Muscle of leg (tissue), 11 donors: ENCODE results near the gene DTNB. TPM values are rescaled to one million over a fixed set of nuclear protein-coding genes. Genes with fewer than 3 reads are reported as not detected.

Experiments
- DNase-seq: peaks from one replicate; pipeline ENCODE4 v3.0.0; 2013
- H3K27ac ChIP-seq: one replicate; pipeline ENCODE4 v1.5.1; 2013; ENCODE audit warnings: mild to moderate bottlenecking, low read length, control low read depth
- H3K27me3 ChIP-seq: one replicate; pipeline ENCODE4 v1.6.1; 2013; ENCODE audit warnings: low read length; ENCODE audit not compliant: control insufficient read depth, insufficient read depth
- H3K36me3 ChIP-seq: one replicate; pipeline ENCODE4 v1.6.1; 2013; ENCODE audit warnings: low read length; ENCODE audit not compliant: control insufficient read depth, insufficient read depth
- H3K4me1 ChIP-seq: one replicate; pipeline ENCODE4 v1.6.1; 2013; ENCODE audit warnings: low read length; ENCODE audit not compliant: control insufficient read depth, insufficient read depth
- H3K4me3 ChIP-seq: one replicate; pipeline ENCODE4 v1.5.1; 2013; ENCODE audit warnings: low read length, control low read depth
- H3K9me3 ChIP-seq: replicated peaks from 2 replicates; pipeline ENCODE4 v1.6.1; 2013; ENCODE audit warnings: low read depth, low read length; ENCODE audit not compliant: control insufficient read depth
- WGBS: methylation state at CpG from one replicate; pipeline ENCODE4 v1.1.5; 2013; ENCODE audit warnings: missing lambda C conversion rate; ENCODE audit not compliant: insufficient coverage; 5-methylcytosine and 5-hydroxymethylcytosine counted together
- polyA plus RNA-seq, 8 donors: library from polyadenylated mRNA; unstranded; fragments of 120-200 nt; gene quantifications; one replicate each; pipeline versions ENCODE4 v1.2.1 to v1.2.3, GENCODE V29; 2013; ENCODE audit warnings: inconsistent platforms in 1 of 8, low replicate concordance in 1 of 8; ENCODE audit not compliant: insufficient read length in 8 of 8, insufficient read depth in 1 of 8
- total RNA-seq: library from RNA; stranded (reverse); fragments of 120-200 nt; gene quantifications from one replicate; pipeline ENCODE4 v1.2.4, GENCODE V29; 2013

Gene DTNB
- total and polyA plus RNA-seq, 9 donors, result 3.7 to 6.7 (median 5.3) TPM

- no peak for DNase-seq
- no peak overlapping the region for H3K4me3 ChIP-seq
- peaks cover 48% of the 10 kb centered on the region for H3K4me1 ChIP-seq
- H3K36me3 ChIP-seq, result no peaks in the 10 kb centered on the region
- H3K27me3 ChIP-seq, result no peaks in the 10 kb centered on the region
- H3K27ac ChIP-seq, result no peak overlapping the region
- no peaks in the 10 kb centered on the region for H3K9me3 ChIP-seq
- 85% methylated on average over 18 of the region's 27 CpGs for WGBS
These were observed 301.8 kb downstream of the DTNB start for GRCh38 chr2:25371253-25372241.

- H3K4me3 ChIP-seq, result no peak overlapping the region
- H3K36me3 ChIP-seq, result no peaks in the 10 kb centered on the region
- peaks cover 43% of the 10 kb centered on the region for H3K4me1 ChIP-seq
- H3K27ac ChIP-seq, result no peak overlapping the region
- H3K9me3 ChIP-seq, result no peaks in the 10 kb centered on the region
- 80% methylated on average over 2 of the region's 5 CpGs for WGBS
- no peak for DNase-seq
- no peaks in the 10 kb centered on the region for H3K27me3 ChIP-seq
These were observed 303.5 kb downstream of the DTNB start for GRCh38 chr2:25369876-25370275.

- Histone ChIP-seq H3K27ac (no peak overlapping the region), H3K4me1 (peaks cover 43% of the 10 kb centered on the region), H3K9me3 (no peaks in the 10 kb centered on the region), H3K36me3 (no peaks in the 10 kb centered on the region), H3K4me3 (no peak overlapping the region), H3K27me3 (no peaks in the 10 kb centered on the region)
- no peak for DNase-seq
- WGBS, result 50% methylated on average over 2 of the region's 4 CpGs
These were observed 303.9 kb downstream of the DTNB start for GRCh38 chr2:25369439-25369838.

GRCh38 chr2:25368660-25369059 lies 304.7 kb downstream of the DTNB start:
- H3K4me3 ChIP-seq, result no peak overlapping the region
- peak; percentile 94 for DNase-seq
- H3K27ac ChIP-seq, result peak overlapping the region; percentile 69
- 20% methylated on average over 4 of the region's 4 CpGs for WGBS
- no peaks in the 10 kb centered on the region for H3K36me3 ChIP-seq
- H3K9me3 ChIP-seq, result no peaks in the 10 kb centered on the region
- H3K4me1 ChIP-seq, result peaks cover 38% of the 10 kb centered on the region
- no peaks in the 10 kb centered on the region for H3K27me3 ChIP-seq

- peak overlapping the region; percentile 67 for H3K27ac ChIP-seq
- H3K4me1 ChIP-seq, result peaks cover 29% of the 10 kb centered on the region
- DNase-seq, result peak; percentile 76
- no peaks in the 10 kb centered on the region for H3K9me3 ChIP-seq
- no peak overlapping the region for H3K4me3 ChIP-seq
- no peaks in the 10 kb centered on the region for H3K36me3 ChIP-seq
- H3K27me3 ChIP-seq, result no peaks in the 10 kb centered on the region
- WGBS, result 75% methylated on average over 8 of the region's 9 CpGs
These were observed 306.1 kb downstream of the DTNB start for GRCh38 chr2:25367296-25367695.

GRCh38 chr2:25366629-25367028 lies 306.7 kb downstream of the DTNB start:
- peaks cover 29% of the 10 kb centered on the region for H3K4me1 ChIP-seq
- WGBS, result 50% methylated on average over 1 of the region's 4 CpGs
- H3K27me3 ChIP-seq, result no peaks in the 10 kb centered on the region
- H3K9me3 ChIP-seq, result no peaks in the 10 kb centered on the region
- H3K4me3 ChIP-seq, result no peak overlapping the region
- no peaks in the 10 kb centered on the region for H3K36me3 ChIP-seq
- DNase-seq, result no peak
- no peak overlapping the region for H3K27ac ChIP-seq

- no peaks in the 10 kb centered on the region for H3K27me3 ChIP-seq
- H3K4me3 ChIP-seq, result no peak overlapping the region
- no peaks in the 10 kb centered on the region for H3K36me3 ChIP-seq
- peaks cover 32% of the 10 kb centered on the region for H3K4me1 ChIP-seq
- 47% methylated on average over 4 of the region's 5 CpGs for WGBS
- no peak overlapping the region for H3K27ac ChIP-seq
- no peaks in the 10 kb centered on the region for H3K9me3 ChIP-seq
- no peak for DNase-seq
These were observed 308.1 kb downstream of the DTNB start for GRCh38 chr2:25365241-25365640.

- H3K27ac ChIP-seq, result no peak overlapping the region
- no peaks in the 10 kb centered on the region for H3K36me3 ChIP-seq
- WGBS, result 94% methylated on average over 5 of the region's 7 CpGs
- peaks cover 24% of the 10 kb centered on the region for H3K4me1 ChIP-seq
- H3K9me3 ChIP-seq, result no peaks in the 10 kb centered on the region
- DNase-seq, result no peak
- no peak overlapping the region for H3K4me3 ChIP-seq
- H3K27me3 ChIP-seq, result no peaks in the 10 kb centered on the region
These were observed 309.6 kb downstream of the DTNB start for GRCh38 chr2:25363733-25364132.

GRCh38 chr2:25362434-25363145 lies 310.8 kb downstream of the DTNB start:
- WGBS, result 43% methylated on average over 13 of the region's 21 CpGs
- Histone ChIP-seq H3K4me1 (peaks cover 13% of the 10 kb centered on the region), H3K27me3 (no peaks in the 10 kb centered on the region), H3K36me3 (no peaks in the 10 kb centered on the region), H3K27ac (peak overlapping the region; percentile 74), H3K9me3 (no peaks in the 10 kb centered on the region), H3K4me3 (peak overlapping the region; percentile 32)
- peak; percentile 63 for DNase-seq

GRCh38 chr2:25362049-25362433 lies 311.3 kb downstream of the DTNB start:
- Histone ChIP-seq H3K4me3 (peak overlapping the region; percentile 32), H3K27me3 (no peaks in the 10 kb centered on the region), H3K9me3 (no peaks in the 10 kb centered on the region), H3K36me3 (no peaks in the 10 kb centered on the region), H3K4me1 (peaks cover 12% of the 10 kb centered on the region), H3K27ac (peak overlapping the region; percentile 74)
- 0% methylated on average over 11 of the region's 16 CpGs for WGBS
- DNase-seq, result peak; percentile 97
